Lung (tissue), 12 donors: ENCODE results near the gene GRXCR2. TPM values are rescaled to one million over a fixed set of nuclear protein-coding genes. Genes with fewer than 3 reads are reported as not detected.

ENCODE experiments used
- ATAC-seq: fragments of 200-7000 bp; cut with Tn5 transposase; one replicate; pipeline ENCODE4 v1.9.1; 2020; ENCODE audit warnings: moderate number of reproducible peaks; ENCODE audit not compliant: insufficient read depth, low FRiP score
- DNase-seq, 3 donors: peaks; one replicate each; pipeline ENCODE4 v3.0.0-alpha.2; 2013 to 2017
- H3K27ac ChIP-seq, 2 donors: one replicate each; pipeline ENCODE4 v1.5.1; 2013; ENCODE audit warnings: mild to moderate bottlenecking in 2 of 2, moderate library complexity in 2 of 2, control low read depth in 1 of 2, inconsistent platforms in 1 of 2, low read depth in 1 of 2, low read length in 1 of 2
- H3K27me3 ChIP-seq, 3 donors: one replicate each; pipeline ENCODE4 v1.5.1; 2013; ENCODE audit warnings: low read length in 2 of 3; ENCODE audit not compliant: control insufficient read depth in 3 of 3, insufficient read depth in 3 of 3
- H3K36me3 ChIP-seq, 4 donors: one replicate each; pipeline ENCODE4 v1.5.1; 2013; ENCODE audit warnings: low read length in 4 of 4, mild to moderate bottlenecking in 1 of 4, moderate library complexity in 1 of 4; ENCODE audit not compliant: control insufficient read depth in 4 of 4, insufficient read depth in 4 of 4
- H3K4me1 ChIP-seq, 5 donors: one replicate each; pipeline ENCODE4 v1.5.1; 2013; ENCODE audit warnings: low read length in 5 of 5, mild to moderate bottlenecking in 2 of 5, moderate library complexity in 1 of 5; ENCODE audit not compliant: control insufficient read depth in 5 of 5, insufficient read depth in 5 of 5
- H3K4me3 ChIP-seq: one replicate; pipeline ENCODE4 v1.5.1; 2013; ENCODE audit warnings: mild to moderate bottlenecking, control low read depth, moderate library complexity
- H3K9ac ChIP-seq, 2 donors: one replicate each; pipeline ENCODE4 v1.5.1; 2013; ENCODE audit warnings: low read length in 2 of 2, control low read depth in 1 of 2; ENCODE audit not compliant: insufficient read depth in 1 of 2
- H3K9me3 ChIP-seq, 4 donors: one replicate each; pipeline ENCODE4 v1.5.1; 2013; ENCODE audit warnings: low read length in 3 of 4, mild to moderate bottlenecking in 1 of 4, moderate library complexity in 1 of 4; ENCODE audit not compliant: control insufficient read depth in 4 of 4, insufficient read depth in 3 of 4
- WGBS, 2 donors: extraction: QIAGEN DNeasy Blood & Tissue Kit; methylation state at CpG; one replicate each; pipeline ENCODE4 v1.1.7; 2013; 5-methylcytosine and 5-hydroxymethylcytosine counted together
- polyA plus RNA-seq, 2 donors: library from polyadenylated mRNA; stranded (reverse); fragments of 200-250 nt; gene quantifications; one replicate each; pipeline ENCODE4 v1.2.1, GENCODE V29; 2013
- total RNA-seq, 2 donors: library from RNA; depleted of rRNA in 1 of 2; stranded (reverse); fragments of >200 nt in 1 of 2; gene quantifications; one replicate each; pipeline ENCODE4 v1.2.1, GENCODE V29; 2014 to 2021
- TF ChIP-seq, protein P1 (sequence below): IDR thresholded peaks from 2 replicates; pipeline ENCODE4 v1.5.1; 2012; ENCODE audit warnings: mild to moderate bottlenecking; ENCODE audit errors: control extremely low read depth, extremely low read depth
- donor health status: control.
- donor health status: control.
- donor health status: Bipolar disorder and iron deficiency.
- donor health status: healthy.
- donor health status: DM: yes; HTN: yes; CAD: no.

GRXCR2 gene
- total and polyA plus RNA-seq, 4 donors, result not detected

- no peaks in the 10 kb centered on the region for H3K9me3 ChIP-seq
- no peaks in the 10 kb centered on the region for H3K36me3 ChIP-seq
- no peak overlapping the region for H3K9ac ChIP-seq
- H3K4me3 ChIP-seq, result no peak overlapping the region
- TF ChIP-seq, protein P1, sequence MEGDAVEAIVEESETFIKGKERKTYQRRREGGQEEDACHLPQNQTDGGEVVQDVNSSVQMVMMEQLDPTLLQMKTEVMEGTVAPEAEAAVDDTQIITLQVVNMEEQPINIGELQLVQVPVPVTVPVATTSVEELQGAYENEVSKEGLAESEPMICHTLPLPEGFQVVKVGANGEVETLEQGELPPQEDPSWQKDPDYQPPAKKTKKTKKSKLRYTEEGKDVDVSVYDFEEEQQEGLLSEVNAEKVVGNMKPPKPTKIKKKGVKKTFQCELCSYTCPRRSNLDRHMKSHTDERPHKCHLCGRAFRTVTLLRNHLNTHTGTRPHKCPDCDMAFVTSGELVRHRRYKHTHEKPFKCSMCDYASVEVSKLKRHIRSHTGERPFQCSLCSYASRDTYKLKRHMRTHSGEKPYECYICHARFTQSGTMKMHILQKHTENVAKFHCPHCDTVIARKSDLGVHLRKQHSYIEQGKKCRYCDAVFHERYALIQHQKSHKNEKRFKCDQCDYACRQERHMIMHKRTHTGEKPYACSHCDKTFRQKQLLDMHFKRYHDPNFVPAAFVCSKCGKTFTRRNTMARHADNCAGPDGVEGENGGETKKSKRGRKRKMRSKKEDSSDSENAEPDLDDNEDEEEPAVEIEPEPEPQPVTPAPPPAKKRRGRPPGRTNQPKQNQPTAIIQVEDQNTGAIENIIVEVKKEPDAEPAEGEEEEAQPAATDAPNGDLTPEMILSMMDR, result no peak
- H3K27ac ChIP-seq, result no peak overlapping the region
- WGBS, 2 donors, result 83 to 89% methylated on average over 7 of the region's 7 CpGs
- ATAC-seq (no peak), DNase-seq (no peak)
- H3K27me3 ChIP-seq, result peaks cover 0 to 2% (median 2%) of the 10 kb centered on the region in 3 donors
- H3K4me1 ChIP-seq, result no peaks in the 10 kb centered on the region
These were observed 43.3 kb upstream of the GRXCR2 start for GRCh38 chr5:145915970-145916638.

GRCh38 chr5:145913701-145914100, 40.9 kb upstream of the GRXCR2 start:
- Histone ChIP-seq H3K4me3 (no peak overlapping the region), H3K4me1 (no peaks in the 10 kb centered on the region), H3K36me3 (no peaks in the 10 kb centered on the region), H3K27ac (no peak overlapping the region), H3K27me3 (peaks cover 0 to 4% (median 2%) of the 10 kb centered on the region in 3 donors), H3K9me3 (no peaks in the 10 kb centered on the region), H3K9ac (no peak overlapping the region)
- TF ChIP-seq, protein P1, result no peak
- DNase-seq, result no peak
- 93 to 96% methylated on average over 7 of the region's 7 CpGs for WGBS, 2 donors
- no peak for ATAC-seq

- WGBS, 2 donors, result 88% methylated on average over 5 of the region's 5 CpGs
- DNase-seq, result no peak
- no peaks in the 10 kb centered on the region for H3K9me3 ChIP-seq
- H3K4me1 ChIP-seq, result no peaks in the 10 kb centered on the region
- TF ChIP-seq, protein P1, result no peak
- H3K9ac ChIP-seq, result no peak overlapping the region
- H3K4me3 ChIP-seq, result no peak overlapping the region
- peaks cover 0 to 4% (median 2%) of the 10 kb centered on the region in 3 donors for H3K27me3 ChIP-seq
- no peak for ATAC-seq
- no peak overlapping the region for H3K27ac ChIP-seq
- H3K36me3 ChIP-seq, result no peaks in the 10 kb centered on the region
These were observed 39.8 kb upstream of the GRXCR2 start for GRCh38 chr5:145912594-145912993.

GRCh38 chr5:145912019-145912418, 39.2 kb upstream of the GRXCR2 start:
- H3K27me3 ChIP-seq, result peaks cover 0 to 2% (median 0%) of the 10 kb centered on the region in 3 donors
- 88 to 91% methylated on average over 3 of the region's 3 CpGs for WGBS, 2 donors
- no peak for ATAC-seq

More at GRCh38 chr5:145912019-145912418, 39.2 kb upstream of the GRXCR2 start:
- Histone ChIP-seq H3K4me1 (no peaks in the 10 kb centered on the region), H3K9me3 (no peaks in the 10 kb centered on the region), H3K36me3 (no peaks in the 10 kb centered on the region), H3K9ac (no peak overlapping the region), H3K4me3 (no peak overlapping the region), H3K27ac (no peak overlapping the region)
- TF ChIP-seq, protein P1, result no peak
- no peak for DNase-seq
